NCI-H345 (cell line): ENCODE results near the gene EXOC4.
A peak's percentile ranks its signal among the peaks of the same experiment; 100 is the strongest.
"Not testable (repeated sequence)": the region's sequence is repeated elsewhere in the genome, so short reads cannot be mapped to it uniquely, and the experiment has no call there.

Source experiments
- DNase-seq: peaks from one replicate; lab custom pipeline; 2025; lab: John Stamatoyannopoulos, UW

The EXOC4 gene

GRCh38 chr7:133750287-133750686 lies 497.4 kb downstream of the EXOC4 start:
- DNase-seq, result no peak

DNA sequence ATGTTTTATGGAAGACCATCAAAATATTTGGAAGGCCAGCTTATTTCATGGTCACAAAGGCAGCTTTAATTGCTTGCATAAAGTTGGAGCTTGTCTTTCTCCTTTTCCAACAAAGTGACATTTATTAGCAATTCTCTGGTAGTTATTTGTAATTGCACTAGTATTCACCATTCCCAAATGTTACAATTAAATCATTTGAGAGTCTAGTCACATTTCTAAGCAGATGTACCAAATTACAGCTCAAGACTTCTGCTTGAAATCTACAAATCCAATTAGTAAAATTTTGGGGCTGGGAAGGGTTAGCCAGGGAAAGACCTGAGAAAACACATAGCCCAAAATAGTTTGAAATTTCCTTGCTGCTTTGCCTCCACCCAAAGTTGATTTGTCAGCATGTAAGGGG lies 498.2 kb downstream of the EXOC4 start:
- DNase-seq, result no peak

GRCh38 chr7:133753513-133753912 lies 500.6 kb downstream of the EXOC4 start:
- no peak for DNase-seq

- DNase-seq, result no peak
These were observed 501.8 kb downstream of the EXOC4 start for GRCh38 chr7:133754708-133755107.

GRCh38 chr7:133755901-133756300 lies 503.0 kb downstream of the EXOC4 start:
- no peak for DNase-seq

DNA sequence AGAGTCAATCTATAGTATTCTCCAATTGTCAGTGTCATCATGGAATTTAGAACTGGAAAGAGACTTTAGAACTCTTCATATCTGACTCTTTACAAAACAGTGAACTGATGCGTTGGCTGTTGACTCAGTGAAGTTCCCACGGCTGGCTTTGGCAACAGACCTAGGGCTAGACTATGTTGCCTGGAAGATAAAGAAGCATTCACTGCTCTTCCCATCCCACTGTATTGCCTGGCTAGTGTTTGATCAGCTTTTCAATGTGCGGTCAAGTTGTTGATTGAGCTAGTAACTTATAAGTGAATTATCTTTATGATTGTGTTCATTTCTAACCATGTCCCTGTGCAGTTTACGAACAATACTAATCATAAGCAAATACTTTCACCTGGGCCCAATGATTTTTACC lies 508.6 kb downstream of the EXOC4 start:
- DNase-seq, result peak; percentile 72

- no peak for DNase-seq
These were observed 510.3 kb downstream of the EXOC4 start for GRCh38 chr7:133763076-133763640.

DNA sequence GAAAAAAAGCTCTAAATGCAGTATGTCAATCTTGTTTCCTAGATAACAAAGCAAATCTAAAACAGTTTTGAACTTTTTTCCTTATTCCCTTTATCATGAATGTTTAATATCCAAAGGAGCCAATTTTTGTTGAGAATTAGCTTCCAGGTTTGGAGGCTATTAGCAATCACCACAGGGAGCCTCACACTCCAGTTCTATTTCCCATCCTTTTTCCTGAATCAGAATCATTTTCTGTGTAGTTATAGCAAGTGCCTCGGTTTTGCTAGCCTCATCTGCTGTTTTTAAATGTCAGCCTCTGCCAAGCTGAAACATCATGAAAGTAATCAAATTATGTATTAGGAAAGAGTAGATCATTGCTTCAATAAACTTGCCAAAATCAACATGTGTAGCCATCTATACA lies 516.8 kb downstream of the EXOC4 start:
- no peak for DNase-seq

DNA sequence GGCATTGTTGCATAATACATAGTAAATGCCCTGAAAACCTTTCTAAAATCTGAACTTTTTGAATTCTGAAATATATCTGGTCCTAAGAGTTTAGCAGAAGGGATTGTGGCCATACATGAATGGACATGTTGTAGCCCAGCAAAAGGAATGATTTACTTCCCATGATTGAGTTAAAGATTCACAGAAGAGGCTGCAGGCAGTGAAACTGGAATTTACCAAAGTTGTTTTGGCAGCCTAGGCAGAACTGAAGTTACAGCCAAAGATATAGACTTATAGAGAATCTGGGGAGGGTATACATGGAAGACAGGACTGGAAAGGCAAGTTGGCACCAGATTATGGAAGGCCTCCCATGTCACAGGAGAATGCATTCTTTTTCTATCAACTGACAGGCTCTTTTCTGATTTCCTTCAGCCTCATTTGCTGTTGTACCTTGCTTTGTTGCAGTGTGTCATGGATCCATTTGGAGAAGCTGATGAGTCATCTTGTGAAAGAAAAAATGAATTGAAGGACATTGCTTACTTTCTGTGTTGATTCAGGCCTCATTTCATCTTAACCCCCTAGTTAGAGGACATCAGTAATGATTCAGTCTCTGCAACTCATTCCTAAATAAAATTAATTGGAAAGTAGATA lies 518.1 kb downstream of the EXOC4 start:
- DNase-seq, result peak; percentile 60

DNA sequence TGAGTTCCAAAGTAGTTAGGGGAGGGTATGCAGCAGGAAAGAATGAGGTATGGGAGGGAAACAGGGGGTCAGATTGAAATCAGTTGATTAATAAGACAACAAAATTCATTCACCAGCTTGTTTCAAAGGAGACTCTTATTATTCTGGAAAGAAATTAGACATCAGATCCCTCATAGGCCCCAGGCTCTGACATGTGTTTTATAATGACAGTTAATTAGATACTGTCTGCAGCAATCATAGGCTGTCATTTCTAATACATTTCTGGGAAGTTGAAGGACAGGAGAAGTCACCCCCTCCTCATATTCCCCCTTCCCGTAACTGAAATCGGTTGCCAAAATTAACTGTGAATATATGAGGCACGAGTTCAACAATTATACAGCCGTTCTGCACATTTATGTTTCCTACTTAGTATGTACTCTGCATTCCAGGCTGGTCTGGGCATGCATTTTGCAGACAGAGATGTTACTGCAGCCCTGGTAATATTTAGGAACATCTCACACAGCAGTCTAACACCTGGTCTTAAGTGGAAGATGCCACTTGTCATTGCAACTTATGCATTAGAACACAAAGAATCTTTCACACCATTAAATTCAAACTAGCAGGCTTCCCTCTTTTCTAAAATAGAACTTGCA lies 519.0 kb downstream of the EXOC4 start:
- DNase-seq, result peak; percentile 84

DNA sequence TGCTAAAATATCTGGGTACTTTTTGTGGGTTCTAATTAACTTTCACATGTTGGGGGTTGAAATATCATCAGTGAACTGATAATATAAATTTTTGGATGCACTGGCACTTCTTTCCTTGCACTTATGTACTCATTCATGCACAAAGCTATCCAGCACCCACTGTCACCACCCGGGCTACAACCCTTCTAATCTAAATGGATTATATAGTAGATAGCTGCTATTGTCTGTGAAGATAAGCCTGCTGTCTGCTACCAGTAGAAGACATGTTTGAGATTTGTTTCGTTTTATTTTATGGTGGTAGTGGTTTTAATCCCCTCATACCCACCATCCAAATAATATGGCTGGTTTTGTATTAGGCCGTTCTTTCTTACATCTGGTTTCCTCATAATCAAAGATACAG lies 520.7 kb downstream of the EXOC4 start:
- peak; percentile 21 for DNase-seq

- peak; percentile 89 for DNase-seq
These were observed 522.3 kb downstream of the EXOC4 start for GRCh38 chr7:133775201-133775600.

DNA sequence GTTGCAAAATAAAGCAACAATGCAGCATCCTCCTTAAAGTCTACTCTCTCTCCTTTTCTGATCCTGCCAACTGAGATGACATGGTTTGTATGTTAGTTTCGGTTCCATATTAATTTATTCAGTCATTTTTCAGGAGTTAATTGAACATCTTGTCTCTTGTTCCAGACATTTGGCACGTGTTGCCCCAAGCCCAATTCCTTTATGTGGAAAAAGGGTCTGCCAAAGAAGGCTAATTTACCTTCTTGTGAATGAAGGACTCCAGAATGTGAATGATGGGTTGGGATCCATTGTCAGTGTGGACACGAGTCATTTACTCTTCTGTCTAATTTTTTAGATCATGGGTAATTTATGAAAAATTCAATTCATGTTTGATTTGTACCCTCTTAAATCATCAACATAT lies 523.4 kb downstream of the EXOC4 start:
- peak; percentile 54 for DNase-seq

DNA sequence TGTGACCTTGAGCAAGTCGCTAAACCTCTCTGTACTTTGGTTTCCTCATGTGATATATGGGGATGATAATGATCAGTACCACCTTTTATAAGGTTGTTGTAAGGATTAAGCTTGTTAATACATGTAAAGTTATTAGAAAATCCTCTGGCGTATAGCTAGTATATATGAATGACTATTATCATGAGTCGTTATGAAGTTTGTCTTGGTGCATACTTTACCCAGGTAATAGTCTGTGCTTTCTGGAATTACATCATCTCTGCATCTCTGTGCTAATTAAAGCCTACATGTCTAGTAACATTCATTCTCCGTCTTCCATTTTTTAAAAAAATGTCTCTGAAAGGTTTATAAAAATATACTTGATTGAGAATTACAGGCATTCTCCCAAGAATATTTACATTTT lies 524.8 kb downstream of the EXOC4 start:
- no peak for DNase-seq

GRCh38 chr7:133778472-133778871 lies 525.6 kb downstream of the EXOC4 start:
- no peak for DNase-seq

DNA sequence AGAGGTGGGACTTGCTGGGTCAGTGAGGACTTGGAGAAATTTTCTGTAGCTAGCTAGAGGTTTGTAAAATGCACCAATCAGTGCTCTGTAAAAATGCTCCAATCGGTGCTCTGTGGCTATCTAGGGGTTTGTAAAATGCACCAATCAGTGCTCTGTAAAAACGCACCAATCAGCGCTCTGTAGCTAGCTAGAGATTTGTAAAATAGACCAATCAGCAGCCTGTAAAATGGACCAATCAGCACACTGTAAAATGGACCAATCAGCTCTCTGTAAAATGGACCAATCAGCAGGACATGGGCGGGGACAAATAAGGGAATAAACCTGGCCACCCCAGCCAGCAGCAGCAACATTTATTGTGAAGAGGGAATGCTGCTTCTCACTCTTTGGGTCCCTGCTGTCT lies 526.7 kb downstream of the EXOC4 start:
- not testable (repeated sequence) for DNase-seq

DNA sequence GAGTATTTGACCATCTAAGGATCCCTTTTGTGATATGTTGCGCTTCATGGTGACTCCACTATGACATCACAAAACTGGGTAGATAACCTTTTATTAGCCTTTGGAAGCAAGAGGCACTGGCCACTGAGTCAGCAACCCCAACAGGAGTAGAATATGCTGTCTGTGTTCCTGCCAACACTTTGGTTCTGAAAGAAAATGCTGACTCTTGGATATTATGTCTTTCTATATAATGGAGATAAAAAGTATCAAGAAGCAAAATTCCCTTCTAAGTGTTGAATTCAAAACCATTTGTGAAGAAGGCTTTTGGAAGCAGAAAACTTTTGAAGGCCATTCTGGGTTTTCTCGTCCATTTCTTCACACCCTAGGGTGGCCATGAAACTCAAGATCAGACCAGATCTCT lies 528.0 kb downstream of the EXOC4 start:
- DNase-seq, result no peak

GRCh38 chr7:133781486-133782090 lies 528.7 kb downstream of the EXOC4 start:
- DNase-seq, result no peak

GRCh38 chr7:133782470-133782869 lies 529.6 kb downstream of the EXOC4 start:
- DNase-seq, result no peak

- no peak for DNase-seq
These were observed 530.4 kb downstream of the EXOC4 start for GRCh38 chr7:133783276-133783675.

DNA sequence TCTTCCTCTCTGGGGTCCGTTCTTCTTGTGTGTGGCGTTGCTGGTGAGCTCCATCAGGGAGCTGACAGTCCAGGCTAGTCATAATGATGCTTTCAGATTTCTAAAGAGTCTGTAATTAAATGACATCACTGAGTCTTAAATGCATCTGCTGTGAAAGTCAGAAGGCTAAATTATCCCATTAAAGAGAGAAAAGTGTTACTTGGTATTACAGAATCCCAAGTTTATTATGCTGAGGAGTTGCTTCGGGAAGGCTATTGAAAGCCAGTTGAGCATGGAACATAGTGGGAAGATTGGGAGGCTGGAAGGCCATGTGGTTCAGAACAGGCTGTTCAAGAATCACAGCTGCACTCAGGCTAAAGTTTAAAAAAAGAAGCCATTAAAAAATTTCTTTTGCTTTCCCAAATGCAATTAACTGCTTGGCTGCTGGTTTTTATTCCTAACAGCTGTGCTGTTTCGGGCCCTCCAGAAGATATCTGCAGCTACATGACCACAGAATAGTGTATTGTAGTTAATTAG lies 531.7 kb downstream of the EXOC4 start:
- peak; percentile 24 for DNase-seq

- no peak for DNase-seq
These were observed 533.6 kb downstream of the EXOC4 start for GRCh38 chr7:133786401-133786937.

GRCh38 chr7:133789974-133790373 lies 537.1 kb downstream of the EXOC4 start:
- peak; percentile 43 for DNase-seq
